AG04449 (cell line): ENCODE results near the gene DEPDC1.
"Not testable (repeated sequence)": the region's sequence is repeated elsewhere in the genome, so short reads cannot be mapped to it uniquely, and the experiment has no call there.

ENCODE experiments used
- CTCF ChIA-PET: fragments of 350-600 bp; formaldehyde crosslinking; extraction: SDS; loops from one replicate; lab custom pipeline; 2021; ENCODE audit warnings: antibody characterized with exemption; lab: Yijun Ruan, JAX
- POLR2A ChIA-PET: fragments of 400-600, 350-600 bp; formaldehyde crosslinking; extraction: SDS; loops from one replicate; lab custom pipeline; 2020; ENCODE audit warnings: antibody characterized with exemption, inconsistent platforms; lab: Yijun Ruan, JAX
- DNase-seq: peaks from one replicate; pipeline ENCODE4 v3.0.0-alpha.2; 2010; ENCODE audit warnings: low read depth, low spot score
- H3K4me3 ChIP-seq: 2 replicates; pipeline ENCODE4 v1.5.1; 2011; ENCODE audit warnings: low read depth, mild to moderate bottlenecking, control low read depth, low read length
- CTCF ChIP-seq: IDR thresholded peaks from one replicate; pipeline ENCODE4 v1.5.1; 2011; ENCODE audit warnings: mild to moderate bottlenecking, moderate library complexity, low read length, control low read depth, inconsistent platforms; ENCODE audit not compliant: insufficient read depth; ENCODE audit errors: missing control alignments

The DEPDC1 gene

DNA sequence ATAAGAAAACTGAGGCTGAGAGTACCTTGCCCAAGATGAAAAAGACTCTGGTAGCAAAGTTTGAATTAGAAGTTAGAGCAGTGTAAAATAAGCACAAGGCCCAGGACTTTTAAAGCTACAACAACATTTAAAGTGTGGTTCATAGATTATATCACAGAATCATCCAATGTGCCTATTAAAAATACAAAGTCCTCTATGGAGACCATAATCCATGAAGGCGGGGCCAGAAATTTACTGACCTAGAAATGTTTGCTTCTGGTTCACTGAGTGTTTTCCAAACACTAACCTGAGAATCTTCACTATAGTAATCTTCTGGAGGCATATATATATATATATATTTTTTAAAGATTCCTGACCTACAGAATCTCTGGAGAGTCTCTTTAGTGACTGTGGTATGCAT is 12.3 kb downstream of the DEPDC1 start:
- no peak for TF ChIP-seq CTCF
- ChIA-PET POLR2A (no interaction called here), CTCF (interaction anchor here (0.9 to 2.4 kb wide), 3 partner anchors 11 to 368 kb away, joined by 3 to 9 read pairs (median 5); no protein-coding TSS in a partner anchor)
- DNase-seq: no peak
- H3K4me3 ChIP-seq: no peak overlapping the region

- CTCF ChIA-PET: interaction anchor here (1.2 to 1.7 kb wide), 2 partner anchors 7 to 11 kb away, joined by 3 read pairs; no protein-coding TSS in a partner anchor
- no peak for DNase-seq
- no peak for TF ChIP-seq CTCF
- H3K4me3 ChIP-seq: no peak overlapping the region
- POLR2A ChIA-PET: no interaction called here
Measured at GRCh38 chr1:68481041-68481440, 15.8 kb downstream of the DEPDC1 start.

GRCh38 chr1:68479501-68479900 is 17.4 kb downstream of the DEPDC1 start:
- CTCF ChIA-PET: interaction anchor here (2.8 kb wide), 2 partner anchors 9 to 1257 kb away, joined by 7 to 18 read pairs; no protein-coding TSS in a partner anchor

DNA sequence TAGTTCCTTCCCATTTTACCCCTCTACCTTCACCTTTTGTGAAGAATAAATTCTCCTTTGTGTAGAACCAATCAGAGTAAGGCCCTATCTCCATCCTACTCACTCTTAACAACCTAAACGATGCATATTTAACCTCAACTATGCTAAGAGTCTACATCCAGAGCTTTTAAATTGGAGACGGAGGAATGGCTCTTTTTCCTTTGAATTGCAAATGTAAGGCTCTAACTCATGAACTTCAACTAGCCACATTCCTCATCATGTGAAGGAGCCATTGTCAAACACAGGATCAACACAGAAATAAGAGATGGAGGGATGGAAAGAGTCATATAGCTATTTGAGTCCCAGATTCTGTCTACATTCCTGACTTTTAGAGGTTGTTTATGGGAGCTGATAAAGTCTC is 18.2 kb downstream of the DEPDC1 start:
- TF ChIP-seq CTCF: no peak
- no peak overlapping the region for H3K4me3 ChIP-seq
- DNase-seq: no peak
- ChIA-PET POLR2A (no interaction called here), CTCF (interaction anchor here (2.8 kb wide), 2 partner anchors 8 to 1258 kb away, joined by 7 to 18 read pairs; no protein-coding TSS in a partner anchor)

More at GRCh38 chr1:68479501-68479900, 17.4 kb downstream of the DEPDC1 start:
- POLR2A ChIA-PET: no interaction called here
- DNase-seq: no peak
- no peak overlapping the region for H3K4me3 ChIP-seq
- no peak for TF ChIP-seq CTCF

GRCh38 chr1:68476626-68477025 is 20.3 kb downstream of the DEPDC1 start:
- CTCF ChIA-PET: interaction anchor here (1.0 to 2.8 kb wide), 2 partner anchors 24 to 1260 kb away, joined by 3 to 7 read pairs; no protein-coding TSS in a partner anchor
- POLR2A ChIA-PET, DNase-seq: not testable (repeated sequence)

DNA sequence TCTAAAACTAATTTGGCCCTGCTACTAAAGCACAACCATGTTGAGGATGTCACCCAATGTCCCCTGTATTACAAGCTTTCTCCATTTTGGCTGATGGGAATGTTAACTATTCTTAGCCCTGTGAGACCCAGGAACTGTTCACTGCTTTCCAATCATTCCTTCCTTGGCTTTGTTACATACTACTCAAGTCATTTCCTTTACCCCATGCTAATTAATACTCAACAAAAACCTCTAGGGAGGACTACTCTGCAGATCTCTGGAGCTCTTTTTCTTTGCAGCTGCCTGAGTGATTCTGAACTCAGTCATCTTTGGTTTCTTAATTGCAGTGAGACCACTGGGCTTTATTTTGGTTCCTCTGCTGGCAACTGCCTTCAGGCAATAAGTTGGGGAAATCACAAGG is 23.8 kb downstream of the DEPDC1 start:
- TF ChIP-seq CTCF: no peak
- no peak overlapping the region for H3K4me3 ChIP-seq
- POLR2A ChIA-PET: no interaction called here
- no peak for DNase-seq
- CTCF ChIA-PET: interaction anchor here (0.6 to 6.2 kb wide), 4 partner anchors 9 to 1265 kb away, joined by 3 to 69 read pairs (median 4); no protein-coding TSS in a partner anchor

More at GRCh38 chr1:68476626-68477025, 20.3 kb downstream of the DEPDC1 start:
- H3K4me3 ChIP-seq: not testable (repeated sequence)
